GM19240 (cell line): Measurements from ENCODE around the gene EXOC7.
"Not testable (repeated sequence)": the region's sequence is repeated elsewhere in the genome, so short reads cannot be mapped to it uniquely, and the experiment has no call there.

Experiments used
- DNase-seq: peaks from one replicate; pipeline ENCODE4 v3.0.0; 2011; ENCODE audit warnings: low spot score; ENCODE audit not compliant: insufficient read length

The EXOC7 gene

GRCh38 chr17:76044475-76045007, 59.0 kb downstream of the EXOC7 start:
- DNase-seq = not testable (repeated sequence)

GRCh38 chr17:76042868-76043267, 60.7 kb downstream of the EXOC7 start:
- not testable (repeated sequence) for DNase-seq

- no peak for DNase-seq
Observed at GRCh38 chr17:76040376-76040775, 63.2 kb downstream of the EXOC7 start.

- no peak for DNase-seq
Observed at GRCh38 chr17:76039121-76039520, 64.5 kb downstream of the EXOC7 start.

GRCh38 chr17:76038050-76038449, 65.5 kb downstream of the EXOC7 start:
- DNase-seq = no peak

- no peak for DNase-seq
Observed at GRCh38 chr17:76036497-76037261, 66.9 kb downstream of the EXOC7 start.

GRCh38 chr17:76034428-76035350, 68.9 kb downstream of the EXOC7 start:
- DNase-seq = no peak

GRCh38 chr17:76033139-76033538, 70.4 kb downstream of the EXOC7 start:
- DNase-seq = no peak

- no peak for DNase-seq
Observed at GRCh38 chr17:76032780-76033108, 70.8 kb downstream of the EXOC7 start.

- no peak for DNase-seq
Observed at GRCh38 chr17:76032073-76032779, 71.4 kb downstream of the EXOC7 start.
